GM18909 (cell line): ENCODE measurements around the gene ESRRB.

ENCODE experiments used
- ATAC-seq: cut with Tn5 transposase; IDR thresholded peaks from one replicate; pipeline ENCODE4 v1.9.1; 2021; ENCODE audit warnings: mild to moderate bottlenecking; ENCODE audit not compliant: unreplicated experiment, poor library complexity

ESRRB gene

DNA sequence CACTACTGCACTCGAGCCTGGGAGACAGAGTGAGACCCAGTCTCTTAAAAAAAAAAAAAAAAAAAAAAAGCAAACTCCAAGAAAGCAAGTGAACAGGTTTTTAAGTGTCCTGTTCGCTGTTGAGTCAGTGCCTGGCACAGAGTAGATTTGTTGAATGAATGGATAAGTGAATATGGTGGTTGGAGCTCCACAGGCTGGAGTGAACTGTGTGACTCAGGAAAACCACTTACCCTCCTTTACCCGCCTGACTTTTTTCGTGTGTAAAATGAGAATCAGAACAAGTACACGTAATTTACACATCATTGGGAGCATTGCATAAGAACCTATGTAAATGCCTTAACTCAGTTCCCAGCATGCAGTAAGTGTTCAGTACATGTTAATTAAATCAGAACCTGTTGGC is 24.0 kb upstream of the ESRRB start:
- no peak for ATAC-seq

GRCh38 chr14:76352639-76353281 is 23.2 kb upstream of the ESRRB start:
- ATAC-seq, result no peak

DNA sequence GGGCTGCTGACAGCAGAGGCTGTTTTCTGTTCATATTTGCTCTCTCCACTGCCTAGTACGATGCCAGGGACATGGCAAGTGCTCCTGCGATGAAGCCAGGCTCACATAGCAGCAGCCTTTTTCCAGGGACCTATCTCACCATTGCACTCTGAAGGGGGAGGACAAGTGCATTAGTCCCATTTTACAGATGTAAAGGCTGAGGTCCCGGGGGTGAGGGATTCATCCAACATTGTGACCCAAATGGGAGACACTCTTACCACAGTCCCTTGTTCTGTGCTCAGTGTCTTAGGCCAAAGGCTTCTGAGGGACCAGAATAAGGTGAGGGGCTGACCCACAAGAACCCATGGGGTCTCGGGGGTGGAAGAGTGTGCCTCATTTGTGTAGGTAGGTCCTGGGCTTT is 21.6 kb upstream of the ESRRB start:
- no peak for ATAC-seq

DNA sequence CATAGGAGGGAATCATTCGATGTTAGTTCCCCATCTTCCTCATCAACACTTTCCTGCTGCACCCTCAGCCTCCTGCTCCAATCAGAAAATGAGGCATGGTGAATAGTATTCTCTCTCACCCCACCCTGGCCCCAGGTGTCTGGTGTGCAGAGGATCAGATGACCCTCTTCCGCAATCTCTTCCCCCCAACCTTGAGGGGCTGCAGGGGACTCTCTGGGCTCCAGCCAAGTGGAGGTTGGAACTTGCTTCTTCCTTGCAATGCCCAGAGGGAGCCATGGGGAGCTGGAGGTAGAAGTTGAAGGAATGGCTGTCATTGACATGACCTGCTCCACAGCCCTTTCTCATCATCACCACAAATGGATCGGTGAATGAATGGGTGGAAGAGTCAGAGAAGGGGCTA is 20.2 kb upstream of the ESRRB start:
- ATAC-seq, result no peak

GRCh38 chr14:76371066-76371465 is 4.9 kb upstream of the ESRRB start:
- no peak for ATAC-seq

- ATAC-seq, result no peak
Measured at GRCh38 chr14:76373456-76373855, 2.5 kb upstream of the ESRRB start.

DNA sequence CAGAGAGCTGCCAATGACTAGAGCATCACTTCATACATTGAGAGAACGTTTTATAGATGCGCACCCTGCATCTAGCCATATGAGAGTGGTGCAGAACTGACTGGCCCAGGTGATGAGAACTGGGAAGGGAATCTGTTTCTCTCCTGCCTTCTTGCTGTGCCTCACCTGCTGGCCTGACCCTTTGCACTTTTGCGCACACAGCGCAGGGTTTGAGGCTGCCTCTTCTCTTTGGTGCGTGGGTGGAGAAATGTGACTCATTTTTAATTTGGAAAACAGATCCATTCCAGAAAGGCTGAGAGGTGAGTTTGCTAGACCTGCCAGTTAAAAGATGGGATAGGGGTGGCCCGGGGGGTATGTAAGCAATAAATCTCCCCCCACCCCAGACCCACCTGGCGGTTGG is 453 bp upstream of the ESRRB start:
- ATAC-seq, result no peak

GRCh38 chr14:76376409-76376877 is 506 bp downstream of the ESRRB start:
- no peak for ATAC-seq

- no peak for ATAC-seq
Measured at GRCh38 chr14:76376878-76377734, 1.2 kb downstream of the ESRRB start.

GRCh38 chr14:76377735-76378074 is 1.8 kb downstream of the ESRRB start:
- no peak for ATAC-seq

DNA sequence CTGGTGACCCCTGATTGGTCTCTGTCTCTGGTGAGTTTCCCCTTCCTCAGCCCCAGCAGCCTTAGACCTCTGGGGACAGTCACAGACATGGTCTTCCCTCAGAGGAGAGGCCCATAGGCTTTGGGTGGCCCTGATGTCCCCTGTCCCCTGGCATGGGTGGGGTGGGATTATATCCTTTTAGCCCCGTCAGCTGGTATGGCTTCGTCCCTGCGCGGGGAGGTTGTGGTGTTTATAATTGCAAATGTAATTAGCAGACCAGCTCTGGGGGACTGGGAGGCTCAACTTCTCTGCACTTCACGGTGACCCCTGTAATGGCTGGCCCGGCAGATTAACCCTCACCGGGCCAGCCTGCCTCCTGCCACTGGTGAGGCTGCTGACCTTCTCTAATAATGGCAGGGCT is 5.1 kb downstream of the ESRRB start:
- no peak for ATAC-seq

DNA sequence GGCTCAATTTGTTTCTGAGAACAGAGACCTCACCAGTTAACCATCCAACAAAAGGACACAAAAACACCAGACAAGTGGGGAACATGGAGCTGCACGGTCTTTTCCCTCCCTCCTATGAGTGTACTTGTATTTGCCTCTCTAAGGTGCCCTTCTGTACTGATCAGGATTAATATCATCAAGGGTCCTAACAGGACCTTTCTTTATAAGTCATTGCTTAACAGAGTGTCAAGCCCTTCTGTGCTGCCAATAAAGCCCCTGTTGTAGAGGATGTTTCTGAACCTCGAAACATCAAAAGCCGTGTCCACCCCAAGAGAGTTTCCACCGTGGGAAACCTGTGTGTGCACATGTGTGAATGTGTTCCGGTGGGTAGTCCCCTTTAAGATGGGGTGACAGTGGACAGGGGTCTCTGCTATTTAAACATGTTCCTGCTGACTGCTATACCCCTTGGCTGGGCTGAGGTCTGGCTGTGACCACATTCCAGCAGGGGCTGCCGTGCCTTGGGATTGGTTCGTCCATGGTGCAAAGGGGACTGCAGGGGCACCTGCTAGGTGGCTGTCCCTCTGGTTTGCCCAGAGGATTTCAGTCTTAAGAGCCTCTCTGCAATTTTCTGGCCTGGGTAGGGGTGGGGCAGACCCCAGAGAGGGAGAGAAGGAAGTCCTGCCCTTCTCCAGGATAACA is 6.0 kb downstream of the ESRRB start:
- ATAC-seq, result no peak

DNA sequence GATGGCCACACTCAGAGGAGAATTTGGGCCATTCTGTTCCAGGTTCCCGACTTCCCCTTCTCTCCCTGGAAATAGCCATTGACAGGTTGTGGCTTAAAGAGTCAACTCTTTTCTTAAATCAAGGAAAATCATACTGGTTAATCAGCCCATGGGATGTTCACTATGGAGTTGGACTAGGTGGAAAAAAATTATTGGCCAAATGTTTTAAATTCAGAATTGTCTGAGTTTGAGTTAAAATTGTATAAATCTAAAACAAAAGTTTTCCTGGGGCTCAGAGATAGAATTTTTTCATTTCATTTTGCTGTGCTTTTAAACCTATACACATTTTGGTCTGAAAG is 6.5 kb downstream of the ESRRB start:
- ATAC-seq, result no peak

GRCh38 chr14:76385435-76385834 is 9.5 kb downstream of the ESRRB start:
- no peak for ATAC-seq

GRCh38 chr14:76386944-76387782 is 11.2 kb downstream of the ESRRB start:
- peak; percentile 70 for ATAC-seq

DNA sequence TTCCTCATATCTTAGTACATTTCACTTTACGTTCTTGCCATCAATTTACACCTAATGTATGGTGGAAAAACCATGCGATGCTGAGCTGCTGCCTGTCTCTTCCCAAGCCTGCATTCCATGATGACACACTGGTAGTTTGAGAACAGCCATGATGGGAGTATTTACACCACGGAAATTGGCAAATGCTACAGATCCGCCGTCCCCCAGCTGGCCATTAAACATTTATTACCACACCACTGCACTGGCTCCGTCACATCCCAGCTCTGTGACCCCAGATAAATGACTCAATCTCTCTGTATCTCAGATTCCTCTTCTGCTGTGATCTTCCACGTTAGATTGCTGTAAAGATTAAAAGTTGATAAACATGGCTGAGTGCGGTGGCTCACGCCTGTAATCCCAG is 13.9 kb downstream of the ESRRB start:
- ATAC-seq, result no peak

- ATAC-seq, result no peak
Measured at GRCh38 chr14:76390621-76391020, 14.7 kb downstream of the ESRRB start.

DNA sequence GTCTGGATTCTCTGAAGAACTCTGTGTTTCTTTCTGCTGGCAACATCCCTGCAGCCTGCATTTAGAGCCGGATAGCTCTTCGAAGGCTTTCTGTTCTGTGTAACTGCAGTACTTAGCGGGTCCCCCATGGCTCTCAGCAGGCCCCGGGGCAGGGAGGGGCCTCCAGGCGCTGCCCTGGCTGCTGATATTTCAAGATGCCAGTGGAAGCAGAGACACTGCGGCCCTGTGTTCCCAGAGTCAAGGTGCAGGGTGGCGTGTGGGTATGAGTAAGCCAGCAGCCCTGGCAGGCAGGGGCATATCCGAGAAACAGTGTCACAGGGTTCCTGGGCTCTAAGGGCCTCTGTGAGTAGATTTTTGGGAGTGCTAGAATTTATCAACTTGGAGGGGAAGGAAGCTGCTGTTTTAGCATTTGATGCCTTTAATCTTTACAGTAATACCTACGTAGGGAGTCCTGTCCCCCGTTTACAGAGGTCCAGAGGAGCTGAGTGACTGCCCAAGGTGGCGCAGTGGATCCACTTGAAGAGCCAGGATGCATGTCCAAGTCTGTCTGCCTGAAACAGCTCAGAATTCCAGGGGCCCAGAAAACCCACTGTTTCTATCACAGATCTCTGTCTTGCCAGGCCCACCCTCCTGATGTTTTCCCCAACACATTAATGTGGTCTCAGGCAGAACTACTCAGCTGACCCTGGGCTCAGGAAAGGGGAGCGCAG is 16.2 kb downstream of the ESRRB start:
- no peak for ATAC-seq

DNA sequence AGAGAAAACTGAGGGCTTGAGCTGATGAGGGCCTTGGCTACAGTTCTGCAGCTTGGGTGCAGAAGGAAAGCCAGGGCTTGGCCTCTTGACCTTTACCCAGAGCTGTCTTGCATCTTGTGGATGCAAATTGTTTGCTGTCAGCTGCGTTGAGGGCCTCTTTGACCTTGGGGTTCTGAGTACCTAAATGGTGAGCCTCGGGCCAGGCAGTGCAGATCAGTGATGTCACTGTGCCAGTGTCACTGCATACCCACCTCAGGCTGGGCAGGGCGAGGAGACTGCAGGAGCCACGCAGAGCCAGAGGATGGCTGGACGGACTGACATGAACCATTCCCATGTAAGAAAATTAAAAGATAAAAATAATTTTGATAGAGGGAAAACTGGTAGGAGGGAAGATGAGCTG is 18.6 kb downstream of the ESRRB start:
- no peak for ATAC-seq

DNA sequence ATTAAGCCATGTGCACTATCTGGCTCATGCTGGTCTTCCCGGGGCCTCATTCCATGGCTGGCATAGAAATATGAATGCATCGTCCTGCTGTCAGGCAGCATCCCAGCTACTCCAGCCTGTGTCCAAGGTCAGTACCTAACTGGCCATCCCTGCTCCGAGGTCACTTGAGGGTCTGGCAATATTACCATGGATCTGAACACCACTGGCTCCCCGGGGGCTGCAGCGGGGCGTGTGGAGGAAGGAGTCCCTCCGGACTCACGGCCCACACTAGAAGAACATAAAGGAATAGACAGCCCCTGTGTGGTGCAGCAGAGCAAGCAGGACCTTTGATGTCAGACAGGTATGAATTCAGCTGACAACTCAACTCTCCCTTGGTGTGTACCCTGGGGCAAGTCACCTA is 19.2 kb downstream of the ESRRB start:
- no peak for ATAC-seq
